Measurements from ENCODE around the gene NUSAP1. TPM values are rescaled to one million over a fixed set of nuclear protein-coding genes. Genes with fewer than 3 reads are reported as not detected.

NUSAP1 gene
- 10.8 and 11.2 TPM in 2 replicates for total RNA-seq

GRCh38 chr15:41332194-41333025 is at the start of gene NUSAP1, which contains the start of gene OIP5:
Gene NUSAP1 (plus strand): TSS chr15:41332881. CDS start chr15:41332958, 77 bp downstream.
Gene OIP5 (minus strand): TSS chr15:41332591. CDS start chr15:41332561, 30 bp downstream.

GRCh38 chr15:41416742-41417417 is 84.2 kb downstream of the NUSAP1 start, which contains the start of gene RTF1:
Gene RTF1 (plus strand): TSS chr15:41417095. CDS start chr15:41417116, 21 bp downstream.

Other genes starting within 250 kb of the NUSAP1 start
- 28.1 and 28.4 TPM in 2 replicates for gene INO80, start 216.6 kb upstream of the NUSAP1 start, total RNA-seq
- not detected in 2 replicates for gene EXD1, start 102.1 kb upstream of the NUSAP1 start, total RNA-seq
- 94.6 and 111 TPM in 2 replicates for gene CHP1, start 101.6 kb upstream of the NUSAP1 start, total RNA-seq
- gene OIP5, start 290 bp upstream of the NUSAP1 start, total RNA-seq, result 0.36 and 0.65 TPM in 2 replicates
- 17.2 and 22.2 TPM in 2 replicates for gene NDUFAF1, start 69.6 kb downstream of the NUSAP1 start, total RNA-seq
- 26.8 and 29.1 TPM in 2 replicates for gene RTF1, start 84.2 kb downstream of the NUSAP1 start, total RNA-seq
- 0.32 and 0.85 TPM in 2 replicates for gene ITPKA, start 161.0 kb downstream of the NUSAP1 start, total RNA-seq
- gene LTK, start 180.9 kb downstream of the NUSAP1 start, total RNA-seq, result 0.12 and 0.32 TPM in 2 replicates
- gene RPAP1, start 211.4 kb downstream of the NUSAP1 start, total RNA-seq, result 15.7 and 17.0 TPM in 2 replicates
- 5.2 and 6.5 TPM in 2 replicates for gene TYRO3, start 226.3 kb downstream of the NUSAP1 start, total RNA-seq